Neural crest cell (in vitro differentiated cells): ENCODE measurements around the gene TMEM109. TPM values are rescaled to one million over a fixed set of nuclear protein-coding genes. Genes with fewer than 3 reads are reported as not detected.

Experiments used
- DNase-seq: peaks from one replicate; pipeline ENCODE4 v3.0.0; 2021; ENCODE audit warnings: low read depth, mixed read lengths, low spot score
- H3K27ac Mint-ChIP-seq: one replicate; pipeline ENCODE4 v1.8.0; 2021; ENCODE audit warnings: mild to moderate bottlenecking, mixed read lengths; ENCODE audit not compliant: unreplicated experiment
- H3K27me3 Mint-ChIP-seq: 2 replicates; pipeline ENCODE4 v1.8.0; 2021; ENCODE audit warnings: low read depth, mild to moderate bottlenecking, mixed read lengths
- H3K36me3 Mint-ChIP-seq: 2 replicates; pipeline ENCODE4 v1.8.0; 2021; ENCODE audit warnings: low read depth, mild to moderate bottlenecking, mixed read lengths
- H3K4me1 Mint-ChIP-seq: 2 replicates; pipeline ENCODE4 v1.8.0; 2021; ENCODE audit warnings: mixed read lengths
- H3K4me3 Mint-ChIP-seq: one replicate; pipeline ENCODE4 v1.8.0; 2021; ENCODE audit warnings: mild to moderate bottlenecking, mixed read lengths
- H3K9me3 Mint-ChIP-seq: 2 replicates; pipeline ENCODE4 v1.8.0; 2021; ENCODE audit warnings: mixed read lengths
- CTCF ChIP-seq: fragments of 200-600 bp; sonication (generic); conservative IDR thresholded peaks from 2 replicates; pipeline ENCODE4 v1.5.0; 2021; ENCODE audit warnings: antibody characterized with exemption, mild to moderate bottlenecking
- total RNA-seq: library from RNA; stranded (reverse); gene quantifications from 2 replicates; pipeline ENCODE4 v1.2.1, GENCODE V29; 2021

TMEM109 gene
- total RNA-seq, 1 donor from 2014 or later = 64.4 TPM

DNA sequence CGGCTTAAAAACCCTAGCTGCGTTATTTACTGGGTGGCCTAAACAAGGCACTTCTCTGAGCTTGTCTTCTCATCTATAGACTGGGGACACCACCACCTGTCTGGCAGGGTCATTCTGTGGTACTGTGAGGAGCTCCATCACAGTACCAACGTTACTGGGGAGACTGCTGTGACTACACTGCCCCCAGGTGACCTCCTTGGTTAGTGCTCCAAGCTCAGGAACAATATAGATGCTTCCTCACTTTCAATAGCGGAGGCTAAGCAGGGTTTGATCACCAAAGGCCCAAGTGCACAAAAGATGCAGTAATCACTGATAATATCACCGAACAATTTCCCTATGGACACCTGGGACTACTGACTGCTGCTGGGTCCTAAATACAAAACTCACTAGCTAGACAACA, 26.4 kb upstream of the TMEM109 start:
- DNase-seq = no peak
- Mint-ChIP-seq H3K27me3 (no peaks in the 10 kb centered on the region), H3K9me3 (no peaks in the 10 kb centered on the region), H3K4me3 (no peak overlapping the region), H3K4me1 (no peaks in the 10 kb centered on the region), H3K27ac (no peak overlapping the region), H3K36me3 (peaks cover 29% of the 10 kb centered on the region)
- peak; percentile 59 for TF ChIP-seq CTCF

DNA sequence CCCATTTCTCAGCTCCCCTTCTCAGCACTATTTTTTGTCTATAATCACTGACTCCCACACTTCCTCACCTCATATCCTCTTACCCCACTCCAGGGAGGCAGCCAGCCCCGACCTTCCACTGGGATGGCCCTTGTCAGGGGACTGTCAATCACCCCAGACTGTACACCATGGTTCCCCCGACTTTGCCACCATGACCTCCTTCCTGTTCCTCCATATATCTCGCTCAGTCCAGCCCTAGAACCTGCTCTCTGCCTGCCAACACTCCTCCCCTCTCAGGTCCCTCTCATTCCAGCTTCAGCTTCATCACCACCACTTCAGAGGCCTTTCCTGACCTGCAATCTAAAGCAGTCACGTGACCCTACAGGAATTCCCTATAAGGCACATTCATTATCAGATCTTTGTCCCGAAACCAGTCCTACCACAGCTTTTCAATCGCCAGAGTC, 24.1 kb upstream of the TMEM109 start:
- H3K36me3 Mint-ChIP-seq = peaks cover 30% of the 10 kb centered on the region
- H3K4me3 Mint-ChIP-seq = no peak overlapping the region
- TF ChIP-seq CTCF = no peak
- H3K4me1 Mint-ChIP-seq = no peaks in the 10 kb centered on the region
- H3K27me3 Mint-ChIP-seq = no peaks in the 10 kb centered on the region
- no peaks in the 10 kb centered on the region for H3K9me3 Mint-ChIP-seq
- DNase-seq = no peak
- peak overlapping the region; percentile 72 for H3K27ac Mint-ChIP-seq

GRCh38 chr11:60890696-60891095, 23.3 kb upstream of the TMEM109 start:
- Mint-ChIP-seq H3K9me3 (no peaks in the 10 kb centered on the region), H3K36me3 (peaks cover 30% of the 10 kb centered on the region), H3K27ac (no peak overlapping the region), H3K27me3 (no peaks in the 10 kb centered on the region), H3K4me3 (no peak overlapping the region), H3K4me1 (no peaks in the 10 kb centered on the region)
- no peak for TF ChIP-seq CTCF
- DNase-seq = no peak

- no peak overlapping the region for H3K4me3 Mint-ChIP-seq
- no peaks in the 10 kb centered on the region for H3K9me3 Mint-ChIP-seq
- H3K27ac Mint-ChIP-seq = no peak overlapping the region
- H3K36me3 Mint-ChIP-seq = peaks cover 32% of the 10 kb centered on the region
- H3K4me1 Mint-ChIP-seq = no peaks in the 10 kb centered on the region
- TF ChIP-seq CTCF = no peak
- no peaks in the 10 kb centered on the region for H3K27me3 Mint-ChIP-seq
- no peak for DNase-seq
These were observed 22.7 kb upstream of the TMEM109 start for GRCh38 chr11:60891103-60891741.

- Mint-ChIP-seq H3K4me1 (no peaks in the 10 kb centered on the region), H3K27me3 (no peaks in the 10 kb centered on the region), H3K4me3 (no peak overlapping the region), H3K9me3 (no peaks in the 10 kb centered on the region), H3K27ac (no peak overlapping the region), H3K36me3 (peaks cover 28% of the 10 kb centered on the region)
- DNase-seq = no peak
- no peak for TF ChIP-seq CTCF
These were observed 18.3 kb upstream of the TMEM109 start for GRCh38 chr11:60895687-60896086.
